Adrenal gland (tissue), 12 donors: ENCODE results near the gene DAGLB. TPM values are rescaled to one million over a fixed set of nuclear protein-coding genes. Genes with fewer than 3 reads are reported as not detected.

Source experiments
- DNase-seq, 7 donors: peaks; one replicate each; pipeline ENCODE4 v3.0.0-alpha.2; 2019 to 2020
- H3K27ac ChIP-seq, 5 donors: fragments of 200-600 bp; sonication (generic) in 4 of 5; 1 replicate in 3 of 5; 2 replicates in 2 of 5; pipeline versions ENCODE4 v1.5.1 to v1.8.0; 2016 to 2020; ENCODE audit warnings: mild to moderate bottlenecking in 1 of 5
- H3K27me3 ChIP-seq: fragments of 200-600 bp; 2 replicates; pipeline ENCODE4 v1.8.0; 2021
- H3K36me3 ChIP-seq, 2 donors: fragments of 200-600 bp; replicated peaks in 1 of 2; 1 replicate in 1 of 2; 2 replicates in 1 of 2; pipeline versions ENCODE4 v1.5.1 to v1.8.0; 2018 to 2022
- H3K4me1 ChIP-seq, 2 donors: fragments of 200-600 bp; replicated peaks in 1 of 2; 1 replicate in 1 of 2; 2 replicates in 1 of 2; pipeline versions ENCODE4 v1.5.1 to v1.8.0; 2018 to 2021
- H3K4me3 ChIP-seq, 4 donors: fragments of 200-600 bp; sonication (generic) in 3 of 4; one replicate each; pipeline ENCODE4 v1.5.1; 2016 to 2018
- H3K9me3 ChIP-seq, 3 donors: fragments of 200-600 bp; sonication (generic) in 1 of 3; replicated peaks in 1 of 3; 1 replicate in 2 of 3; 2 replicates in 1 of 3; pipeline versions ENCODE4 v1.5.1 to v1.8.0; 2016 to 2021
- CTCF ChIP-seq, 6 experiments: fragments of 450-650 bp in 4 of 6; fragments of 200-600 bp in 2 of 6; sonication (generic) in 1 of 6; IDR thresholded peaks; 1 replicate in 5 of 6; 2 replicates in 1 of 6; pipeline versions ENCODE4 v1.5.1 to v1.8.0; 2016 to 2021; ENCODE audit warnings: antibody characterized with exemption in 6 of 6, mild to moderate bottlenecking in 2 of 6, moderate library complexity in 1 of 6
- POLR2A ChIP-seq, 2 donors: fragments of 450-650 bp; IDR thresholded peaks; one replicate each; pipeline ENCODE4 v1.6.1; 2017; ENCODE audit warnings: antibody characterized with exemption in 2 of 2, mild to moderate bottlenecking in 2 of 2, moderate library complexity in 1 of 2
- WGBS, 4 donors: extraction: QIAGEN DNeasy Blood & Tissue Kit in 2 of 4; methylation state at CpG; one replicate each; pipeline versions ENCODE4 v1.1.5 to v1.1.7; 2013 to 2017; 5-methylcytosine and 5-hydroxymethylcytosine counted together
- intact Hi-C, 2 donors: fragments of 100-400 bp; cut with DNase I; formaldehyde crosslinking; loops; one replicate each; pipeline versions ENCODE4 v1.14.1 to v1.15.0; 2022 to 2023
- polyA plus RNA-seq, 3 donors: library from polyadenylated mRNA; stranded (reverse); fragments of 200-250 nt in 2 of 3; fragments of 350-450 nt in 1 of 3; fragmentation: Illumina TruSeq in 1 of 3; extraction: RNeasy Lipid Tissue Mini Kit (QIAGEN cat#74804) in 1 of 3; gene quantifications; one replicate each; pipeline ENCODE4 v1.2.3, GENCODE V29; 2013 to 2014
- total RNA-seq, 9 donors: library from RNA; depleted of rRNA in 4 of 9; stranded (reverse); fragments of >200 nt in 4 of 9; fragments of 120-200 nt in 1 of 9; fragmentation: NEBNext Ultra II Directional in 1 of 9; extraction: Animal tissue kit (Norgen Biotek cat#: 25700) in 1 of 9; gene quantifications; one replicate each; pipeline versions ENCODE4 v1.1.0 to v1.2.4, GENCODE V29; 2013 to 2023
- donor health status: healthy with polysubstance abuse.
- donor health status: Bipolar disorder and iron deficiency.
- donor health status: DM: yes; HTN: yes; CAD: no.
- donor health status: DM: no; HTN: no; CAD: no.
- donor health status: DM: no; HTN: no; CAD: no.
- donor health status: DM: yes; HTN: yes; CAD: no.

The DAGLB gene
- total and polyA plus RNA-seq, 12 donors: 19.8 to 56.7 (median 36.7) TPM

GRCh38 chr7:6376820-6377219, 70.9 kb downstream of the DAGLB start:
- Histone ChIP-seq H3K9me3 (no peaks in the 10 kb centered on the region), H3K27ac (no peak overlapping the region), H3K4me1 (peaks cover 13 to 60% of the 10 kb centered on the region in 2 donors), H3K27me3 (no peaks in the 10 kb centered on the region), H3K4me3 (peak overlapping the region in 1 of 4 donors; percentile 90), H3K36me3 (no peaks in the 10 kb centered on the region)
- DNase-seq: no peak
- TF ChIP-seq CTCF (IDR thresholded peaks at IDR 0.05): no peak
- 46 to 67% (median 57%) methylated on average over 7 of the region's 7 CpGs for WGBS, 4 donors
- intact Hi-C loops: no loop called here

GRCh38 chr7:6375348-6376101, 72.2 kb downstream of the DAGLB start:
- H3K27ac ChIP-seq: peak overlapping the region; percentile 66 to 100 (median 89)
- 2 to 4% (median 4%) methylated on average over 23 of the region's 23 CpGs for WGBS, 4 donors
- no peaks in the 10 kb centered on the region for H3K36me3 ChIP-seq
- intact Hi-C loops: no loop called here
- TF ChIP-seq POLR2A (IDR thresholded peaks at IDR 0.05) (no peak), CTCF (IDR thresholded peaks at IDR 0.05) (no peak)
- H3K4me3 ChIP-seq: peak overlapping the region in 3 of 4 donors; percentile 27 to 90 (median 59)
- H3K4me1 ChIP-seq: peaks cover 12 to 47% of the 10 kb centered on the region in 2 donors
- H3K9me3 ChIP-seq: no peaks in the 10 kb centered on the region
- H3K27me3 ChIP-seq: no peaks in the 10 kb centered on the region
- DNase-seq: no peak

GRCh38 chr7:6367701-6368211, 80.0 kb downstream of the DAGLB start:
- no peak overlapping the region for H3K27ac ChIP-seq
- WGBS, 4 donors: 51 to 73% (median 55%) methylated on average over 4 of the region's 4 CpGs
- no peak for DNase-seq
- no peaks in the 10 kb centered on the region for H3K9me3 ChIP-seq
- H3K4me1 ChIP-seq: peaks cover 0 to 6% of the 10 kb centered on the region in 2 donors
- H3K36me3 ChIP-seq: no peaks in the 10 kb centered on the region
- no peaks in the 10 kb centered on the region for H3K27me3 ChIP-seq
- intact Hi-C loops: no loop called here
- TF ChIP-seq POLR2A (IDR thresholded peaks at IDR 0.05) (no peak), CTCF (IDR thresholded peaks at IDR 0.05) (no peak)
- H3K4me3 ChIP-seq: no peak overlapping the region

GRCh38 chr7:6365451-6365850, 82.3 kb downstream of the DAGLB start:
- DNase-seq: no peak
- TF ChIP-seq CTCF (IDR thresholded peaks at IDR 0.05) (no peak), POLR2A (IDR thresholded peaks at IDR 0.05) (no peak)
- intact Hi-C loops: no loop called here
- no peaks in the 10 kb centered on the region for H3K36me3 ChIP-seq
- H3K4me1 ChIP-seq: peaks cover 0 to 6% of the 10 kb centered on the region in 2 donors
- no peaks in the 10 kb centered on the region for H3K27me3 ChIP-seq
- no peaks in the 10 kb centered on the region for H3K9me3 ChIP-seq
- H3K4me3 ChIP-seq: no peak overlapping the region
- WGBS, 4 donors: 81 to 90% (median 84%) methylated on average over 5 of the region's 5 CpGs
- no peak overlapping the region for H3K27ac ChIP-seq
